HG02970 (cell line): ENCODE data around the gene SLC34A1.
A peak's percentile ranks its signal among the peaks of the same experiment; 100 is the strongest.
"Not testable (repeated sequence)": the region's sequence is repeated elsewhere in the genome, so short reads cannot be mapped to it uniquely, and the experiment has no call there.

Experiments used
- ATAC-seq: cut with Tn5 transposase; IDR thresholded peaks from one replicate; pipeline ENCODE4 v1.9.1; 2021; ENCODE audit warnings: mild to moderate bottlenecking, moderate library complexity, moderate number of reproducible peaks; ENCODE audit not compliant: unreplicated experiment, low FRiP score

The SLC34A1 gene

DNA sequence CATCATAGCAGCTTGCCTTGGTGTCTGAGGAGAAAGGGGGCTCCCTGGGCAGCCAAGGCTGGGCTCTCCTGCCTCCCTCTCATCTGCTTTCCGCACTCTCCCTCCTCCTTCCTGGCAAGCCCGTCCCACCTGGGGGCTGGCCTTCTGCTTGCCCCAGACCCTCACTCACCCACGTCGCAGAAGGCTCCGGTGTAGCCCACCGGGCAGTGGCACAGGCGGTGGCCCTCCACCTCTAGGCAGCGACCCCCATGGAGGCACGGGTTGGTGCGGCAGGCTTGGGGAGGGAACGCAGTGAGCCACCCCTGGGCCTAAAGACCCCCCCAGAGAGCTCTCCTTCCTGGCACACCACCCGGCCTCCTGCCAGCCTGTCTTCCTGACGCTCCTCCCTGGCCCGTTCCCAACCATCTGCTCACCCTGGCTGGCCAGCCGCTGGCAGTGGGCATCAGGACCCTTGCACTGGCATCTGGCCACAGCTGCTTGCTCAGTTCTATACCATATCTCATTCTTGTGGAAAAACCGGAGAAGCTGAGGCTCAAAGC is 20.5 kb downstream of the SLC34A1 start:
- ATAC-seq: no peak

DNA sequence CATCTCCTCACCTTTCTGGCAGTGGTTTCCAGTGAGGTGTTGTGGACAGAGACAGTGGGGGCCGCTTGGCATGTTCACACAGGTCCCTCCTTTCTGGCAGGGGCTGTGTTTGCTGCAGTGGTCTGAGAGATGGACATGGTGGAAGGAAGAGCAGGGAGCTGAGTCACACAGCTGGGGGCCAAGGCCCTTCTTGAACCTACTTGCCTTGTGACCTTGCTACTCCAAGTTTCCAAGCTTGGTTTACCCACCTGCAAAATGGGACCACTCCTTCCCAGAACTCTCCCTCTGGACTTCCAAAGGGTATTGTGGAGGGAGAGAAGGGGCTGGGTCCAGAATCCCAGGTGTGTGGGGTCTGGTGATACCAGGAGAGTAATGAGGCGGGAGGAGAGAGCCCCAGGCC is 21.1 kb downstream of the SLC34A1 start:
- ATAC-seq: no peak

DNA sequence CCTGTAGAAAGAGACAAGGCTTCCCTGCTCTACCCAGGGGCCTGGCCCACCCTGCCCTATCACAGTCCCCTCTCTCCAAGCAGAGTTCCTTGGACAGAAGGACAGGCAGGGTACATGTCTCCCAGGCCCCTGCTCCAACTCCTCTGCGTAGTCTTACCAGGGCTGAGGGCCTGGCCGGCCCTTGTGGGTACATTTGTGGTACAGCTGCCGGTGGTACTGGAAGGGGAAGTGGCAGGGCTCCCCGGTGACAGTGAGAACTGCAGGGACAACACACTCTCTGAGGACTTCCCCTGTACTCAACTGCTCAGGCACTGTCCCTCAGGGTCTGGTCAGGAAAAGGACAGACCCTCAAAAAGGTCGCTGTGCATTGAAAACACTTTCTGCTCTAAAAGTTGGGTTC is 21.6 kb downstream of the SLC34A1 start:
- no peak for ATAC-seq

DNA sequence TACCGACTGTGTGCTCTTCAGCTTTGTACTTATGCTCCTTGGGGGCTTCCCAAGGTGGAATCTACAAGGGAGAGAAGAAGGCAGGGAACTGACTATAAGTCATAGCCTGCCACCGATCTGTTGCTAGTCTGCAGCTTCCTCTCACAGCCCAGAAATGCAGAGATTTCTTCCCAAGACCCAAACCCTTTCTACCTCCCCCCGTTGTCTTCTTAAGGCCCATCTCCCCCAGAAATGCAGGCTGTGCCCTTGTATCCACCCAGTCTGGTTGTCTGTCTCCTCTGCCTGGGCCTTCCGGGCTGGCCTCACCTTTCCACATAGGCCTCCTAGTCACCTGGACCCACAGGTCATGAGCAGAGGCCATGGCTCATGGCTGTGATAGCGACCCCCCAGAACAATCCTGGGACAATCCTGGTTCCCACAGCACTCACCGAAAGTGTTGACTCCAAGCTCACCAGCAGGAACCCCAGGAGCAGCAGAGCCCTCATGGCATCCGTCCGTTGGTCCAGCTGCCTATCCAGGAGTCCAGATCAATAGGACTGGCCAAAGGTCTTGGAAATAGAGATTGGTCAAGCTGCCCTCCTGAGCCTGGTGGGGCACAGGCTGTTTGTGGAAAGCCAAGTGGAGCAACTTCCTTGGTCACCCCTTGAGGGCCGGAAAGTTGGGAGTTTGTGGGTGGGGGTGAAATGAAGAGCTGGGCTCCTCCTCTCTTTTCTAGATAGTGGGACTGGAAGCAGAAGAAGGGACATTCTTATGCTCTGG is 25.0 kb downstream of the SLC34A1 start, which contains the start of gene F12:
Gene F12 (minus strand): TSS at position 522 of the 759 bp plus-strand sequence. CDS start 37 bp downstream, at position 485.
- ATAC-seq: no peak

DNA sequence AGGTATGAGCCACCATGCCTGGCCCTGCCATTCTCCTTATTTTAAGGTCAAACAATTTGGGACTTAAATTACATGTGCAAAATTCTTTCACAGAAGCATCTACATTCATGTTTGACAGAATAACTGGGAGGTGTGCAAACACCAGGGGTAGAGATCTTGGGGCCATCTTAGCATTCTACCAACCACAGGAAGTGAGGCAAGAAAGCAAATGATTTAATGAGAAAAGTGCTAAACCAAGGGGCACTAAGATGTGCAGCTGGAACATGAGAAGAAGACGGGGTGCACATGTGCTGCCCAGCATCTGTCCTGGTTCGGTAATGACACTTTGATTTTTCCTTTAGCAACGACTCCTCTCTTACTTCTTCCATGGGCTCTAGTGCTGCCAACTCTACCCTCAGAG is 26.3 kb downstream of the SLC34A1 start:
- ATAC-seq: no peak

DNA sequence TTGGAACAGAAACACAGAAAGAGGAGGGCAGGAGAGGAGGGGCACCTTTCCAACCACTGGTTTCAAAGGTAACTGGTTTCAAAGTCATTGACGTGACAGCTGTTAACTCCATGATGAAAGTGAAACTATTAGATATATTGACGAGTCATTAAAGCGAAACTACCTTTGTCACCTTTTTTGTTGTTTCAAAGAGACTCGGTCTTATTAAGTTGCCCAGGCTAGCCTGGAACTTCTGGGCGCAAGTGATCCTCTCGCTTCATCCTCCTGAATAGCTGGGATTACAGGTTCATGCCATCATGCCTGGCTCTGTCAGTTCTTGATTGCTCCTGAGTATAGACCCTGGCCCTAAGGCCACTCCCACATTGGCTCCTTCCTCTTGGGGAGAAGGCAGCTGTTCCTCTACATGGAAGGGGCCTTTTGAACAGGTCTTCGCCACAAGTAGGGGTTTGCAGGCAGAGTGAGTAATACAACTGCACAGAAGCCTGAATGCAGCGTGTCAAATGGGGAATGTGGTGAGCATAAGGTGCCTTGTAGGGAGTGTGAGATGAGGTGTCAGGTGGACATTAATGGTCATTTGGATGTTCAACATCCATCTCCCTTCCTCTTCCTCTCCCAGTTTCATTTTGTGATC is 28.5 kb downstream of the SLC34A1 start:
- ATAC-seq: peak; percentile 51

DNA sequence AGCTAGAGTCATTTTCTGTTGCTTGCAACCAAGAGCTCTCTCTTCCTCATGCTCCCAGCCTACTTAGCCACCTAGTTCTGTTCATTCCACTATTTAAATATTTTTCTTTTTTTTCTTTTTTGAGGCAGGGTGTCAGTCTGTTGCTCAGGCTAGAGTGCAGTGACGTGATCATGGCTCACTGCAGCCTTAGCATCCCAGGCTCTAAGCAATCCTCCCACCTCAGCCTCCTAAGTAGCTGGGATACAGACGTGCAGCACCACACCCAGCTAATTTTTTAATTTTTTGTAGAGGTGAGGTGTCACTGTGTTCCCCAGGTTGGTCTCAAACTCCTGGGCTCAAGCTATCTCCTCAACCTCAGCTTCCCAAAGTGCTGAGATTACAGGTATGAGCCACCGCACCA is 30.2 kb downstream of the SLC34A1 start:
- no peak for ATAC-seq

DNA sequence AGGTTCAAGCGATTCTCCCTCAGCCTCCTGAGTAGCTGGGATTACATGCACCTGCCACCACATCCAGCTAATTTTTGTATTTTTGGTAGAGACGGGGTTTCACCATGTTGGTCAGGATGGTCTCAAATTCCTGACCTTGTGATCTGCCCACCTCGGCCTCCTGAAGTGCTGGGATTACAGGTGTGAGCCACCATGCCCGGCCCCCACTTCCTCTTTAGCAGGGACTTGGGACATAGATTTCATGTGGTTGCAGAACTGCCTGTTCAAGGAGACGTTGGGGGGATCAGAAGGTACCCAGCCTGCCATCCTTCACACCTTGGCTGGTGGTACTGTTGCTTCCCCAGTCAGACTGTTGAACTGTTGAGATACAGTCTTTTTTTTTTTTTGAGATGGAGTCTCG is 32.8 kb downstream of the SLC34A1 start:
- not testable (repeated sequence) for ATAC-seq

DNA sequence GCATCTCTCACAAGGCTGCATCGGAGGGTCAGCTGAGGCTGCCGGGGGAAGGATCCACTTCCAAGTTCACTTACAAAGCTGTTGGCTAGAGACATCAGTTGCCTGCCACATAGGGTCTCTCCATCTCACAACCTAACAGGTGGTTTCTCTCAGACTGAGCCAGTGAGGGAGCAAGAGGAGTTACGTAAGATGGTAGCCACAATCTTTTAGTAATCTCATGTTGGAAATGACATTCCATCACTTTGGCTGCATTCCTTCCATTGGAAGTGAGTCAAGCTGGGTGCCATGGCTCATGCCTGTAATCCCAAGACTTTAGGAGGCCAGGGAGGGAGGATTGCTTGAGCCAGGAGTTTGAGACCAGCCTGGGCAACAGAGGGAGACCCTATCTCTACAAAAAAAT is 34.8 kb downstream of the SLC34A1 start:
- no peak for ATAC-seq

DNA sequence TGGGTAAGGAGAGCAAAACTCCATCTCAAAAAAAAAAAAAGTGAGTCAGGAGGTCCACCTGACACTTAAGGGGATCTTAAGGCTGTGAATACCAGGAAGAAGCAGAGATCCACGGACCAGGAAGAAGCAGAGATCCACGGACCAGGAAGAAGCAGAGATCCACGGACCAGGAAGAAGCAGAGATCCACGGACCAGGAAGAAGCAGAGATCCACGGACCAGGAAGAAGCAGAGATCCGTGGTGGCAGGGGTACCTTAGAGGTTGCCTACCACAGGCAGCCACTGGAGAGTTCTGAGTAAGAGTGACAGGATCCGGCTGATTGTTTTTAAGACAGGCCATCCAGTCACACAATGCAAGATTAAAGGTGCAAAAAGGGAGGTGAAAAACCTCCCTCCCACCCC is 36.2 kb downstream of the SLC34A1 start:
- not testable (repeated sequence) for ATAC-seq

DNA sequence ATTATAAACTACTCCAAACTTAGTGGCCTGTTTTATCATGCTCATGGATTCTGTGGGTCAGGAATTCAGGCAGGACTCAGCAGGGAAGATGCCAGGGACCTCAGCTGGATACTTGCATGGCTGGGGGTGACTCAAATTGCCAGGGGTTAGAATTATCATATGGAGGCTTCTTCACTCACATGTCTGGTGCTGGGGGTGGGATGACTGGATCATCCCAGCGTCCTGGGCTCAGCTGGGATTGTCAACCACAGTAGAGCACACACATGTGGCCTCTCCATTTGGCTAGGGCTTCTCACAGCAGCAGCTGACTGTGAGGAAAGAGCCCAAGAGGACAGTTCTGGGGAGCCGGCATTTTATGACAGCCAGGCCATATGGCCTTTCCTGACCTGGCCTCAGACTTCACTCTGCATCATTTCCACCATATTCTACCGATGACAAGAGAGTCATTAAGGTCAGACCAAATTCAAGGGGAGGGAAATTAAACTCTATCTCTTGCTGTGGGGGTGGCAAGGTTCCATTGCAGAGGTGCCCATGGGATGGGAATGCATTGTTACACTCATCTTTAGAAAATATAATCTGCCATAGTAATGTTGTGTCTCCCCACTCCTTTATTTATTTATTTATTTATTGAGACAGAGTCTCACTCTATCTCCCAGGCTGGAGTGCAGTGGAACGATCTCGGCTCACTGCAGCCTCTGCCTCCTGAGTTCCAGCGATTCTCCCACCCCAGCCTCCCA is 37.0 kb downstream of the SLC34A1 start:
- no peak for ATAC-seq

DNA sequence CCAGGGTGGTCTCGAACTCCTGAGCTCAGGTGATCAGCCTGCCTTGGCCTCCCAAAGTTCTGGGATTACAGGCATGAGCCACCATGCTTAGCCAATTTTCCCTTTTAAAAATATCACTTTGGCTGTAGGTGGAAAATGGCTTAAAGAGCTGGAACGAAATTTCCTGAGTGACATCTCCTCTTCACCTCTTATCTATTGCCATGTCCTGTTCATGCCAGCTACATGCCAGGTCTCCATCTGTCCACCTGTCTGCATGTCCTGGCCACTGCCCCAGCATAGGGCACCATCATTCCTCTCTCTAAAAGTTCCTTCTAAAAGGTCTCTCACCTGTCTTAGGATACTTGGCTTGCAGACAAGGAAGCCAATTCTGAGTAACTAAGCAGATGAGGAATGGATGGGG is 39.4 kb downstream of the SLC34A1 start:
- ATAC-seq: no peak

DNA sequence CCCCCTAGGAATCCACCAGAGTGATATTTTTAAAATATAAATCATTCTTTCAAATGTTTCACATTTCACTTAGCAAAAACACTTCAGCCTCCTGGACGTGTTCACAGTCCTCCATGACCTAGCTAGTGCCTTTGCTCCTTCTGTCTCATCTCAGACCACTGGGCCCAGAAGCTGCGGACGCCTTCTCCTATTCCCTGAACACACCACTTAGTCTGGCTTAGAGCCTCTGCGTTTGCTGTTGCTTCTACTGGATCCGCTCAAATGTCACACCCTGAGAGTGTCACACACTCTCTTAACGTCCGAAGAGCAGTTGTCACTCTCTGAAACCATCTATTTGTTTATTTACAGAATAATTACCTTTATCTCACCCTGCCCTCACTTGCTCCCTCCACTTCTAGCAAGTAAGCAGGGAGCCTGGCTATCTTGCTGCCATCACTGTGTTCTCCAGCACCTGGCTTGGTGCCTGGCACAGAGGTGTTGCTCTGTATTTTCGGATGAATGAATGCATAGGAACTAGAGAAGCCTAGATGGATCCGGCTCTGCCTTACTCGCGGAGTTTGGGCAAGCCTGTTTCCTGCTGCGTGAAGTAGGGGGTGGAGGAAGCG is 41.1 kb downstream of the SLC34A1 start:
- ATAC-seq: no peak

DNA sequence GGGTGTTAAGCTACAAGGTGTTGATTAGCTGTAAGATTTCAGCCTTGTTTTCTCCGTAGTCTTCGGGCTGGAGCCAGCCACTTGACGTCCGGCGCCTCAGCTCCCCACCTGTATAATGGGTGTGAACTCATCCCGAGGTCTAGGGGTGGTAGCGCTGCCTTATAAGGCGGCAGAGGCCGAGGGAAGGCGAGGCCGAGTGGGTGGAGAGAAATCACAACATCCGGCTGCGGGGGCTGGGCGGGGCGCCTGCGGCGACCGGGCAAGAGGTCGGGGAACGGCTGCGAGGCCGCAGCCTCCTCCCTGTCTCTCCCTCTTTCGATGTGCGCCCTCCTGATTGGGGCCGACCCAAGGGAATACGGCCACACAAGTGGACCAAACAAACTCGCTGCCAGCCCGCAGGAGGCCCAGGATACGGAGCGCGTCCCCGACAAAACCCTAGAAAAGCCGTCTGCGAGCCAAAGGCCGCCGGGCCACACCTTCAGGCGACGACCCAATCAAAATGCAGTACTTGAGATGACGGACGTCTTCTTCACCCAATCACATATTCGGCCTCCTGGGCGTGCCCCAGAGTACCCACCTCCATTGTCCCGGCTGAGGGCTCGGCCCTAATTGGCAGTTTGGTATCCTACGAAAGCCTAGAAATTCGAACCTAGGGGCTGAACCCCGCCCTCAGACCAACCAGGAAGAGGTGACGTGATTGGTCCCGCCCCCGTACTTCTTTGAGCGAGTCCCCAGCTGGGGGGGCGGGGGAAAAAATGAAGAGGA is 41.7 kb downstream of the SLC34A1 start:
- ATAC-seq: peak; percentile 75

DNA sequence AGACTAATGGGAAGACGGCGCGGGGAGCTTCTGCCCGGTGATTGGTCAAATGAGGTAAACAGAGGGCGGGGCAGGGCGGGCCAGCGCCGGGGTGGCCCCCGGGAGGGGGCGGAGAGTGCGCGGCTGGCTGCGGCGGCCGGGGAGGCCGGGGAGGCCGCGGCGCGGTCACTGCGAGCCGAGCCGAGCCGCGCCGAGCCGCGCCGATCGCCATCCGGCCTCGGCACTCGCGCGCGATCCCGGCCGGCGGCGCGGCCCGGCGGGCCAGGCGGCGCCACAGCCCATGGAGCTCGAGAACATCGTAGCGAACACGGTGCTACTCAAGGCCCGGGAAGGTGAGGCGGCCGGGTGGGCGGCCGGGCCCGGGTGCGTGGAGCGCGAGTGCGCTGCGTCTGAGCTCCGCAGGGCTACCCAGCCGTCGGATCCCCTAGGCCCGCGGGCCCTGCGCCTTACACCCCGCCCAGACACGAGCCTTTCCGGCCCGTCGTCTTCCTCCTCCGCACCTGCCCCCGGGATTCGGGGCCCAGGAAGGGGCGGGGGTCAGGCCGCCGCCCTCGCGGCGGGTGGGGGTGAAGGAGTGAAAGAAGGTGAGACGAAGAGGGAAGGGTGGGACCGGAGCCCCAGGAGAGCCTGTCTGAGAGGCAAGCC is 42.5 kb downstream of the SLC34A1 start, which contains the start of gene GRK6:
Gene GRK6 (plus strand): TSS at position 111 of the 645 bp plus-strand sequence. CDS start 170 bp downstream, at position 281.
- ATAC-seq: peak; percentile 8

DNA sequence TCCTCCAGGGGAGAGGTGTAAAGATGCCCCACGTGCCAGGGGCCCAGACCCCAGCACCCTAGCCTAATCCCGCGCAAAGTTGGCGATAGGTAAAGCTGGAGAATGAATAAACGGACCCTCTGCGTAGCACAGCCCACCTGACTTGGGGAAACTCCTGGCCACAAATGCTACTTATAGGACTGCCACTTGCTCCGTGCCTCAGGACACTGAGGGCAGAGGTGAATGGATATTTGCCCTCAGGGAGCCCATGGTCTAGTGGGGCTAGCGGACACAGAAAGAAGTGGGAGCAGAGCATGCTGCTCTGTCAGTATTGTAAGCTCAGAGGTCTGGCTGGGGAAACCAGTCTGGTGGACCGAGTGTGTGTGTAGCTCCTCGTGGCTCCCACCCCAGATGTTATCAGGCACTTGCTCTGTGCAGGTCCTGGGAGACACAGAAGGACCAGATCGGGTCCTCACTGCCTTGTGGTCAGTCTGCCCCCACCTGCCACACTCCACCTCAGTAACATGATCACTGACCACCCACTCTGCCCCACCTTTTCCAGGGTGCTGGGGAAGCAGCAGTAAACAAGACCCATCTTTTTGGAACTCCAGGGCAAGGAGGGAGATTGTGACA is 43.1 kb downstream of the SLC34A1 start:
- no peak for ATAC-seq

DNA sequence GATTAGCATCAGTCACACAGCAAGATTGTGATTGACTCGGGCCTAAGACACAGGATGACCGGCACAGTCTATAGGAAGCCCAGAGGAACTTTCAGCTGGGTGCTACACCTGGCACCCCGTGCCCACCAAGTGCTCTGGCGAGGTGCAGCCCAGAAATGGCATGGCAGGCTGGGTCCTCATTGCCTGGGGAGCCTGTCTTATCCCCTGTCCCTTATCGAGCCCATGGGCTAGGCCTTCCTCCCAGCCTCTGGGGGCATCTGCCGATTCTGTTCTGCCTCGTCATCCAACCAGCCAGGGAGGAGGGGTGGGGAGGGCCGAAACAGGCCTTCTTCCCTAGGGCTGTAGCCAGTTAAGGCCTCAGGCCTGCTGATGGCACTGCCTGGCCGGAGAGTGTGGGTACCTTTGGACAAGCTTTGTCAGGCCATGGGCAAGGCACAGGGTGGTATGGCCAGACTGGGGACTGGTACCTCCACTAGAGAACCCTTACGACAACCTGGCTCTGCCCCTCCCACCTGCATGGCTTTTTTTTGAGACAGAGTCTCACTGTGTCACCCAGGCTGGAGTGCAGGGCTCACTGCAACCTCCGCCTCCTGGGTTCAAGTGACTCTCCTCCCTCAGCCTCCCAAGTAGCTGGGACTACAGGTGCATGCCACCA is 43.8 kb downstream of the SLC34A1 start:
- ATAC-seq: no peak

DNA sequence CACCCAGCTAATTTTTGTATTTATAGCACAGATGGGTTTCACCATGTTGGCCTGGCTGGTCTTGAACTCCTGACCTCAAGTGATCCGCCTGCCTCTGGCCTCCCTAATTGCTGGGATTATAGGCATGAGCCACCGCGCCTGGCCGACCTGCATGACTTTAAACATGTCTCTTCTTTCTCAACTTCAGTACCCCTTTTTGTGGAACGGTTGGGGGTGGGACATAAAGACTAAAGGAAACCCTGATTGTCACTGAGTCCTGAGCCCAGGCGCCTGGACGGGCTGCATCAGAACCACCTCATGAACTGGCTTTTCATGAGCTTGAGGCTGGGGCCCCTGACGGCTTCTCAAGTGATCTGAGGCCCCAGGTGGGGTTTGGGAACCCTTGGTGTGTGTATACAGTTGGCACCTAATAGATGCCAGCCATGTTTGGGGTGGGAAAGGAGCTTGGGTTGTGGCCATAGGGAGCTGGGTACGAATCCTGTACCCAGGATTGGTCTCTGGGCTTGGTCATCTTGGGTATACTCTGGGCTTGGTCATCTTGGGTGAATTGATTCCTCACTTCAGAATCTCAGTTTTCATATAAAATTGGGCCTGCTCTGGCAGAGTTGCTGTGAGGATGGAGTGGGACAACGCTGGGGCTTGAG is 44.5 kb downstream of the SLC34A1 start:
- no peak for ATAC-seq
